Measurements from ENCODE around the gene ALDH1L1.

ALDH1L1 gene

GRCh38 chr3:126133606-126134005 lies 46.8 kb downstream of the ALDH1L1 start:
- DNase-seq, result no peak

DNA sequence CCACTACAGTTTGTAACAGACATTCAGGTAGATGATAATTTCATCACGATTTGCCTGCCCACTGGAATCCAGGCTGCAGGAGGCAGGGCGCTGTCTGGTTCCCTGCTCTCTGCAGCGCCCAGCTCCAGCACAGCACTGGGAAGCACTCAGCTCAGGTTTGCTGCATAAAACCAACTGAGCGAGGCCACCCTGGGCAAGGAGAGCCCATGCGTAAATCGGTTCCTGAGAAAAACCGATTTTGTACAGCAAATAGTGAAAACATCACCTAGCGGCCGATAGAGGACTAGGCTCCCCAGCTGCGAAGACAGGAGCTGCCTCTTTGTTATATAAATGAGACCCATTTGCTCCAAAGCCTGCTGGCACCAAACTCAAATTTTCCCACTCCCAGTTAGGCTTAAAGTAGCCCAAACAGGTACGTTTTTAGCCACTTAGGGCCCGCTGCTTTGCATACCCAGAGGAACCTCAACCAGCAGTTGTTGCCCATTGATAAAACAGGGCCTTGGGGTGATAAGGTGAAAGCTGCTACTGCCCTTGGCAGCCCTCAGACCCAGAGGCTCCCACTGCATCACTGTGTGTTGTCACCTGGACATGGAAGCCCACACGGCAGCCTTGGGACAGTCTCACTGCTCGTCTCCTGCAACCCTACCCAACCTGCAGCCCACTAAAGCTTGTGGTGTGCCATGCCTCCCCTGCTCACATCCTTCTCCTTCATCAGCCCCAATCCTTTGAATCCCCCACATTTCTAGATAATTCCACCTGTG lies 47.5 kb downstream of the ALDH1L1 start:
- no peak for DNase-seq

- DNase-seq, result no peak
Observed at GRCh38 chr3:126131881-126132750, 48.3 kb downstream of the ALDH1L1 start.

DNA sequence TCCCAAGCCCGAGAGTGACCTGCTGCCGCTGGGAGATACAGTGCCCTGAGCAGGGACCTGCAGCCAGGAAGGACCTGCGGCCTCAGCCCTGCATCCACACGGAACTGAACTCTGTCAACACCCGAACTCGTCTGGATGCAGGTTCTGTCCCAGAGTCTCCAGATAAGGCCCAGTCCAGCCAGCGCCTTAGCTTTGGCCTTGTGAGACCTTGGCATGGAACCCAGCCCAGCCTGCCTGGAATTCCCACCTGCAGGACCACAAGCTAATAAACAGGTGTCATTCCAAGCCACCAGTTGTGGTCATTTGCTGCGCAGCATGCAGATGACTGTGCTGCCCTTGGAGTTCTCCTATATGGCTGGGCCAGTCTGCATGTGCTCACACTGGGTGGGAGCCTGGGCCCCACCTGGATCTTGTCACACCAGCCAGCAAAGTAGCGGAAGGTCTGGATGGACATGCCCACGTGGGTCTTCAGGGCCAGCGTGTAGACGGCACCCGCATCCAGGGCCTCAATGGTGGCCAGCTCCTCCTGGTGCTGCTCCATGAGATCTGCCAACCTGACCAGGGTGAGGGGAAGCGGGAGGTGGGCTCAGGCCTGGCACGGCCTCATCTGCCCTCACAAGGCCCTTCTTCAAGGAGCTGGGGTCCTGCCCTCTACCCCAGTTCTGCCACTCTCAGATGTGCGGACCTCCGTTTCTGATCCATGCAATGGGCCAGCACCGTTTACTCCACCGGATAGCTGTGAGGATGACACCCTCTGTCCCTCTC lies 49.2 kb downstream of the ALDH1L1 start:
- no peak for DNase-seq

- no peak for DNase-seq
Observed at GRCh38 chr3:126130081-126130855, 50.1 kb downstream of the ALDH1L1 start.

DNA sequence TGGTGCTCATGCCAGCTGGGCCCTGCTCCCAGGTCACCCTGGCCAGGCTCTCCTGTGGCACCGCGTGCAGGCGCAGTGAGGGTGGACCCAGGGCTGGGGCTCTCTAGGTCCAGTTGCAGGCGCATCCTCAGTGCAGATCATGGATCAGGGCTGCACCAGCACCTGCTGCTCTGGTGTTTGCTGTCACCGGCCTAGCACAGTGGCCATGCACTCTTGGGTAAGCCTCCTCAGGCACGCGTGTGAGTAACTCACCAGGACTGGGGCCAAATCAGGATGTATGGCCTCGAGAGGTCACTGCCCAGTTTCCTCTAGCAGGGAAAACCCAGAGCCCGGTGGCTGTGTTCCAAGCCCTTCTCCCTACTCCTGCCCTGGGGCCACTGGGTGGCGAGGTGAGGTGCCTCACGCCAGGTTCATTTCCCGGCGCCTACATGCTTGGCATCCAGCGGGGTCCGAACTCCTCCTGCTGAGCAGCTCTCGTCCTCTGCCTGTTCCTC lies 50.9 kb downstream of the ALDH1L1 start:
- DNase-seq, result no peak

DNA sequence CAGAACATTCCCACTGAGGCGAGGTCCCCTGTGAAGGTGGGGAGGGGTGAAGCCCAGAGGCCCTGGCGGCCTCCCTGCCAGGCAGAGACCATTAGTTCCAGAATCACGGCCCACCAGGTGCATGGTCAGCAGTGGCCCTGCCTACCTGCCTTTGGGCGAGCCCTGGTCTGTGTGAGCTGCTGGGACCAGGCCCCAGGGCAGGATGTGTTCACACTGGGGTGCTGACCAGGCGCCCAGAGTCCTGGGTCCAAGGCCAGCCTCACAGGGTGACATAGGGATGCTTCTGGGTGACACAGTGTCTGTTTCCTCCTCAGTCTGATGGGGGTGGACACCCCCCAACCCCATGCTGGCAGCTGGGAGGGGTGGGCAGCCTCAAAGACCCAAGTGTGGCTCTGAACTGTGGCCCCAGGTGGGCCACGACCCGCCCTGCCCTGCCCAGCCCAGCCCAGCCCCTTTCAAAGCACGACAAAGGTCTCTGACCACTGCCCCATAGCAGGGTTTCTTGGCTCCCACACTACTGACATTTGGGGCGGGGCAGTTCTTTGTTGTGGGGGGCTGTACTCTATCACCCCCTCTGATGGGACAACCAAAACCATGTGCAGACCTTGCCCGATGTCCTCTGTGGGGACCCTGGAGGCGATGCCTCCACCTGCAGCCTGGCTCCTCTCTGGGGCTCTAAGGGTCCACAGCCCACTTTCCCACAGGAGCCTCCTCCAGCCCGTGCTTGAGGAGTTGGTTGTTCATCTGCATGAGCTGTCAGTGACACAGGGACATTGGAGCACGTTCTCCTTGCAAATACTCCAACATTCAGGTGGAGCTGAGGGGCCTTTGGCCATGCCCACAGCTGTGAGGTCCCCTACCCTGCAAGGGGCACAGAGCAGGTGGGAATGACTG lies 51.6 kb downstream of the ALDH1L1 start:
- DNase-seq, result no peak

DNA sequence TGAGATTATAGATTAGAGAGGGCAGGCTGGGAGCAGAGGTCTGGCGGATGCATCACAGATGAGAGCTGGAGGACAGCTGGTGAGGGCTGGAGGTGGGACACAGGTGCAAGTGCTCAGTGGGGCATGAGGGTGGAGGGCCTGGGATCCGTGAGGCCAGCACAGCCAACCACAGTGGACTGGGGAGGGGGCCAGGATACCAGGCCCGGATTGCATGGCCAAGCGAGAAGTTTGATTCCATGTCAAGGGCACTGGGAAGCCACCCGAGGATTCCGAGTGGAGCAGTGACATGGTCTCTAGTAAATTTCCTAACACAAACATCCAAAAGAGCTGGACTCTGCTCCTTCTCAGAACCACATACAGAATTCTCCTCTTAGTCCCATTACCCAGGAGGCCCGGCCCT lies 52.5 kb downstream of the ALDH1L1 start:
- no peak for DNase-seq

DNA sequence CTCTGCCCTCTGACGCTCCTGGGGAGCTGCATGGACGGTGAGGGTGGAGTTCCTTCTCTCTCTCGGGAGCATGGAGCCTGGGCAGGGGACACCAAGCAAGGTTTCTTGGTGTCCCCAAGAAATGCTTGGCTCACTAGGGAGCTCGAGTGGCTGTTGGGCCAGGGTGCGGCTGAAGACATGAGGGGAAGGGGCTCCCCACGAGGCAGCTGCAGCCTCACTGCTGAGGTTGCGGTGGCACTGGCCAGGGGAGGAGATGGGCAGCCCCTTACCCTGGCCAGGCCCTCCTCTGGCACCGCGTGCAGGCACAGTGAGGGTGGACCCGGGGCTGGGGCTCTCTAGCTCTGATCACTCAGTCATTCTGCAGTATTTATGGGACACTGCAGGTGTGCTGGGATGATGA lies 52.9 kb downstream of the ALDH1L1 start:
- no peak for DNase-seq

DNA sequence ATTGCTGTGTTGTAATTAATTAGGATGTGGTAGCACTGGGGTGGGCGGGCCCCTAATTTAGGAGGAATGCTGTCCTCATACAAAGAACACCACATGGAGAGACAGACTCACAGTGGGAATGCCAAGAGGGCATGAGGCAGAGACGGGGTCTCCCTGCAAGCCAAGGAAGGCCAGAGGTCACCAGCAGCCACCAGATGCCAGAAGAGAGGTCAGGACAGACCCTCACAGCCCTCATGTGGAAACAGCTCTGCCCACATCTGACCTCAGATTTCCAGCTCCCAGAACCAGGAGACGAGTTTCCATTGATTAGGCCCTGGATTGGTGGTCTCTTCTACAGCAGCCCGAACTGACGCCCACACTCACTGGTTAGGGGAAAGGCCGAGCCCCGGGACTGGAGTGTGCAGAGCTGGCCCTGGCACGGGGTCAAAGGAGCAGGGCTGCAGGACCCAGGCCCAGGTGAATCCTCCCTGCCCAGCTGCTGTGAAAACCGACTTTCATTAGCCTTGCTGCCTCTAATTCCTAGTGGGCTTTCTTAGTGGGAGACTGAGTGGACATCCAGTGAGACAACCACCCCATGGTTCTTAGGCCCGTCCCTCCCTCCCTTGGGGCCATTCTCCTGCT lies 53.5 kb downstream of the ALDH1L1 start:
- DNase-seq, result no peak

GRCh38 chr3:126126286-126126685 lies 54.1 kb downstream of the ALDH1L1 start:
- no peak for DNase-seq

- no peak for DNase-seq
Observed at GRCh38 chr3:126125781-126126251, 54.6 kb downstream of the ALDH1L1 start.

- no peak for DNase-seq
Observed at GRCh38 chr3:126125341-126125740, 55.0 kb downstream of the ALDH1L1 start.

DNA sequence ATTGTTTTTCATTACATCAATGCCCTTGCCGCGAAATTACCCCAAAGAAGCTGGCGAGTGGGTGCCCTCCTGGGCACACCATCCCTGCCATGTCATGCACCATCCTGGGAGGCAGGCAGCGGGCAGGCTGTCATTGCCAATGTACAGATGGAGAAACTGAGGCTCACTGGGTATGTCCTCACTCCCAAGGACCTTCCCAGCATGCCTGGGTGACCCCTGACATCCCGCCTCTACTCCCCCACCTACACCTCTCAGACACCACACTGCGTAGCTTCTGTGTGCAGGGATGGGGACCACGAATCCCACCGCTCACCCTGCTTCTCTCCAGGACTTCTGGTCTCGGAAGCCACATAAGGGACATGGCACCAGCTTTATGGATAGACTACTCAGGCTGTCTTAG lies 55.5 kb downstream of the ALDH1L1 start:
- DNase-seq, result no peak

DNA sequence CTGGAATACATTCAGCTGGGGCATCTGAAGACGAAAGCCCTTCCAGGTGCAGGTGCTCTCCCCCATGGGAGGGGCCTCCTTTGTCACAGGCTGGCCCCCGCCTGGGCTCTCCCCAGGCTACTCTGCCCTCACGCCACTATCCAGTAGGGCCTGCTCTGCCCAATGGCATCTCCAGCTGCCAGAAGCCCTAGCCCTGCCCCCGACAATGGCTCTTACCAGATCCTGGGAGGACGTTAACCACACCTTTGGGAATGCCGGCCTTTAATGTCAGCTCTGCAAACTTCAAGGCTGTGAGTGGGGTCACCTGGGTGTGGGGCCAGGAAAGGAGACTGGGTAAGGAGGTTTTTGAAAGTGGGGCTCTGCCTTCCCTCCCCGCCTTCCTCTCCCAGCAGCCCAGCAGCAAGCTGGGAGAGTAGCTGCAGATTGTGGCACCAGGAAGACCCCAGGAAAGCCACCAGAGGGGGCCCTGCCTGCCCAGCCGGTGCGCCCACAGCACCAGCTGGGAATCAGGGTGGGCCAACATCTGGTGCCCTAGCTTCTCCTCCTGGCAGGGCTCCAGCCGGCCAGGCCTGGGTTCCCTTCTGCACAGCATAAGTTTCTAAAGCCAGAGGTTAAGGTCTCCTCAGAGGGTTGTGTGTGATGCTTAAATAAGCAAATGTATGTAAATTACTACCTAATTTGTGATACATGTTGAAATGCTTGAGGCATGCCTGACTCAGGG lies 56.1 kb downstream of the ALDH1L1 start:
- no peak for DNase-seq

DNA sequence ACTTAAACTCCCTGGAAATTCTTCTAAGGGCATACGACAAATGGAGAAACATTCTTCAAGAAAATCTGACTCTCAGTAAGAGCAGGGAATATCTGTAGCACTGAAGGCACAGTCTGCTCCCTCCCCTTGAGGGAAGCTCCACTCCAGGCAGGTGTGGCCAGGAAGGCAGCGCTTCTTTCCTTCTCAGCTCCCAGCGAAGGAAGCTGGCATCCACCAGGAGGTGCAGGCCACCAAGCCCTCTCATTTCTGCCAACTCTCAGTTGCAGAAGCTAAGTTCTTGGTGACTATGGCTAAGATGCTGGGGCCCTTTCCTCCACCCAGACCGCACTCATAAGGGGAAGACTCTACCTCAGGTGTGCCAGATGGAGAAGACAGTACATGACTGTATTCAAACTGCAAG lies 58.8 kb downstream of the ALDH1L1 start:
- DNase-seq, result no peak

DNA sequence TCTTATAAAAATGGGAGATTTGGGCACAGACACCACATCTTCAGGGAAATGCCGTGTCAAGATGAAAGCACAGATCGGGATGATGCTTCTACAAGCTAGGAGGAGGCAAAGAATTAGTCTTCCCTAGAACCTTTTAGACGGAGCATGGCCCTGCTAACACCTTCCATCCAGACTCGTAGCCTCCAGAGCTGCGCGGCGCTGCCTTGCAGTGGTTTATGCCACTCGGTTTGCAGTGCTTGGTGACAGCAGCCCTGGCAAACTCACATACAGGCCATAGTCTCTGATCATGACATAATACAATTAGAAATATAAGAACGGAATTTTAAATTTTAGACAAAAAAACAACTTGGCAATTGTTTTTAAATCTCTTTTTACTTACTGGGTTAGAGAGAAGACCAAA lies 59.3 kb downstream of the ALDH1L1 start:
- no peak for DNase-seq

DNA sequence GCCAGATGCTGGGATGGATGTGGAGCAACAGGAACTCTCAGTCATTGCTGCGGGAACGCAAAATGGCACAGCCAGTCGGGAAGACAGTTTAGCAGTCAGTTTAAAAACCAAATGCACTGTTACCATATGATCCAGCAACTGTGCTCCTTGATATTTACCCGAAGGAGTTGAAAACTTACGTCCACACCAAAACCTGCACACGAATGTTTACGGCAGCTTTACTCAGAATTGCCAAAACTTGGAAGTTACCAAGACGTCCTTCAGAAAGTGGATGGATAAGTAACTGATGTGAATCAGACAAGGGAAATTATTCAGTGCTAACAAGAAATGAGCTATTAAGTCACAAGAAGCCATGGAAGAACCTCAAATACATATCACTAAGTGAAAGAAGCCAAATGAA lies 60.4 kb downstream of the ALDH1L1 start:
- no peak for DNase-seq

DNA sequence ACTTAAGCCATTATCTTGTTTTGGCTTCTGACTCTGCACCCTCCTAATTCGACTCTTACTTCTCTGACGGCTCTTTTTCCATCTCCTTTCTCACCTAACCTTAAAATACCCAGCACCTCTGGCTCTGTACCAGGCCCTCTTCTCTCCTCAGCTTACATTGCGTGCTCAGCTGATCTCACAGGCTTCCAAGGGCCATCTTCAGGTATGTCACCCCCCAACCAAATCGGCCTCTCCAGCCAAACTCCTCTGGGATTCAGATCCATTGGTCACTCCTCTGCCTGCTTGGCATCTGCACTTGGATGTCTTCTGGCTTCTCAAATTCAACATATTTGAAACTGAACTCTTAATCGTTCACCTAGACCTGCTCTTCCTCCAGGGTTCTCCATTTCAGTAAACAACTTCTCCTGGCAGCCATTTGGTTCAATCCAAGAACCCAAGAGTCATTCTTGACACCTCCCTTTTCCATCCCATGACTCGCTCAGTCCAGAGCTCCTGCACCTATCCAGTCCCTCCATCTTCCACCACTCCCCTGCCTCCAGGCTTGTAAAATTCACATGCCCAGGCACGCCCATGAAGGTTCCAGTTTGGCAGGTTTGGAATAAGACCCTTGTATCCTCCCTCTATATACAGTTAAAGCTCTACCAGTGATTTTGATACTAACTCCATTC lies 61.2 kb downstream of the ALDH1L1 start:
- no peak for DNase-seq

All from C1 segment of cervical spinal cord (tissue), 14 donors.